ENCODE measurements around the gene AP3D1.

- TF ChIP-seq POLR2AphosphoS5 (IDR thresholded peaks at IDR 0.05) = peak in 2 of 3 donors; percentile 14 to 56
- TF ChIP-seq POLR2A (IDR thresholded peaks at IDR 0.05) = no peak
- TF ChIP-seq CTCF (IDR thresholded peaks at IDR 0.05 in 8 of 11, conservative IDR thresholded peaks at IDR 0.05 in 3 of 11) = no peak
Observed at GRCh38 chr19:2117215-2117960, 34.0 kb downstream of the AP3D1 start.

Measured in spleen (tissue), 7 donors.